ENCODE results near the gene PDCD1LG2. TPM values are rescaled to one million over a fixed set of nuclear protein-coding genes. Genes with fewer than 3 reads are reported as not detected.

Gene PDCD1LG2
- total and polyA plus RNA-seq, 2 of the 8 experiments (the other 6 are each of a cell fraction or from before 2014, with no cell fraction given): not detected

- no peaks in the 10 kb centered on the region for H3K79me1 ChIP-seq (ENCODE audit: low read depth, low read length)
- no peak overlapping the region for H3K4ac ChIP-seq (replicated peaks; ENCODE audit: insufficient read length, low read depth, low read length)
- H2BK15ac ChIP-seq (ENCODE audit: low read length): no peak overlapping the region
- H3K14ac ChIP-seq (ENCODE audit: insufficient read length): no peak overlapping the region
- no peaks in the 10 kb centered on the region for H3K9me3 ChIP-seq (ENCODE audit: insufficient read depth in 2 of 2, low read depth in 1 of 2, low read length in 1 of 2)
- H2BK120ac ChIP-seq (replicated peaks; ENCODE audit: low read depth, low read length): no peak overlapping the region
- no peak overlapping the region for H4K8ac ChIP-seq (ENCODE audit: extremely low read depth, insufficient read depth, low read length)
- H3K79me2 ChIP-seq (ENCODE audit: control insufficient read depth in 1 of 2, insufficient read depth in 2 of 2, low read length in 2 of 2): no peaks in the 10 kb centered on the region
- H3K27ac ChIP-seq (ENCODE audit: low read depth, low read length): no peak overlapping the region
- POLR2A ChIA-PET (ENCODE audit: partially characterized antibody): no interaction called here
- no peak overlapping the region for H2BK20ac ChIP-seq (ENCODE audit: low read length)
- H2AK5ac ChIP-seq (ENCODE audit: low read depth, low read length): no peak overlapping the region
- DNase-seq (ENCODE audit: low read depth in 1 of 2, low spot score in 2 of 2): no peak
- no peak overlapping the region for H2BK5ac ChIP-seq (ENCODE audit: low read depth, low read length)
- no peak overlapping the region for H2AFZ ChIP-seq (ENCODE audit: low read length)
- FAIRE-seq: no peak
- no peak overlapping the region for H3K9ac ChIP-seq (replicated peaks in 1 of 4; ENCODE audit: extremely low read depth in 1 of 4, low read depth in 3 of 4, low read length in 3 of 4)
- WGBS, 2 experiments (ENCODE audit: extremely low coverage in 1 of 2, insufficient coverage in 1 of 2, insufficient read length in 1 of 2, insufficient replicate concordance in 2 of 2, low coverage in 1 of 2, low lambda C conversion rate in 2 of 2, missing lambda C conversion rate in 1 of 2): 89% methylated on average over 3 of the region's 3 CpGs; no CpG with 5 or more reads in 1 of the 2 experiments
- H2BK12ac ChIP-seq (ENCODE audit: low read depth, low read length): no peak overlapping the region
- no peak overlapping the region for H3K18ac ChIP-seq (ENCODE audit: extremely low read depth, low read length)
- H3K56ac ChIP-seq (replicated peaks; ENCODE audit: insufficient read length, low read depth, low read length): no peak overlapping the region
- H3K23ac ChIP-seq (ENCODE audit: insufficient read length): no peak overlapping the region
- H4K5ac ChIP-seq (ENCODE audit: insufficient read length, low read depth, low read length): no peak overlapping the region
- no peak overlapping the region for H3K4me3 ChIP-seq (ENCODE audit: extremely low read depth in 1 of 4, insufficient read depth in 2 of 4, low read depth in 3 of 4, low read length in 4 of 4)
- no peaks in the 10 kb centered on the region for H3K23me2 ChIP-seq (ENCODE audit: low read depth, low read length)
- TF ChIP-seq CTBP2 (IDR thresholded peaks at IDR 0.05; ENCODE audit: borderline replicate concordance, insufficient read depth, insufficient read length, low read length): no peak
- TF ChIP-seq SIX5 (IDR thresholded peaks at IDR 0.05; ENCODE audit: low read depth, low read length): no peak
- no peak for TF ChIP-seq KDM5A (IDR thresholded peaks at IDR 0.05; ENCODE audit: low read length)
- TF ChIP-seq FOSL1 (IDR thresholded peaks at IDR 0.05; ENCODE audit: insufficient read depth, low read depth, low read length): no peak
- CTCF ChIA-PET (ENCODE audit: partially characterized antibody): interaction anchor here (0.8 to 1.0 kb wide), 2 partner anchors 9 to 130 kb away, joined by 3 read pairs; partner anchors contain the start of gene CD274
- H3K36me3 ChIP-seq (ENCODE audit: control insufficient read depth in 2 of 4, insufficient read depth in 4 of 4, low read length in 3 of 4): no peaks in the 10 kb centered on the region
- H4K91ac ChIP-seq (replicated peaks; ENCODE audit: insufficient read length, low read length): no peak overlapping the region
- no peaks in the 10 kb centered on the region for H3K4me1 ChIP-seq (replicated peaks in 1 of 4; ENCODE audit: control insufficient read depth in 3 of 4, insufficient read depth in 4 of 4, low read length in 3 of 4)
- H4K20me1 ChIP-seq (replicated peaks in 1 of 2; ENCODE audit: control insufficient read depth in 1 of 2, insufficient read depth in 2 of 2, low read length in 2 of 2): no peaks in the 10 kb centered on the region
- H3K27me3 ChIP-seq (replicated peaks in 1 of 4; ENCODE audit: control insufficient read depth in 3 of 4, extremely low read depth in 1 of 4, insufficient read depth in 3 of 4, low read length in 3 of 4): no peaks in the 10 kb centered on the region
- no peak overlapping the region for H3K4me2 ChIP-seq (ENCODE audit: insufficient read depth in 1 of 2, low read depth in 2 of 2, low read length in 2 of 2)
These were observed 70.3 kb downstream of the PDCD1LG2 start for GRCh38 chr9:5580650-5581049.
